NCI-H2081 treated with DMSO at 0.1 percent for 48 hours (cell line): ENCODE data around the gene RAX2.

ENCODE experiments used
- DNase-seq: peaks from one replicate; lab custom pipeline; 2025; lab: John Stamatoyannopoulos, UW

RAX2 gene

DNA sequence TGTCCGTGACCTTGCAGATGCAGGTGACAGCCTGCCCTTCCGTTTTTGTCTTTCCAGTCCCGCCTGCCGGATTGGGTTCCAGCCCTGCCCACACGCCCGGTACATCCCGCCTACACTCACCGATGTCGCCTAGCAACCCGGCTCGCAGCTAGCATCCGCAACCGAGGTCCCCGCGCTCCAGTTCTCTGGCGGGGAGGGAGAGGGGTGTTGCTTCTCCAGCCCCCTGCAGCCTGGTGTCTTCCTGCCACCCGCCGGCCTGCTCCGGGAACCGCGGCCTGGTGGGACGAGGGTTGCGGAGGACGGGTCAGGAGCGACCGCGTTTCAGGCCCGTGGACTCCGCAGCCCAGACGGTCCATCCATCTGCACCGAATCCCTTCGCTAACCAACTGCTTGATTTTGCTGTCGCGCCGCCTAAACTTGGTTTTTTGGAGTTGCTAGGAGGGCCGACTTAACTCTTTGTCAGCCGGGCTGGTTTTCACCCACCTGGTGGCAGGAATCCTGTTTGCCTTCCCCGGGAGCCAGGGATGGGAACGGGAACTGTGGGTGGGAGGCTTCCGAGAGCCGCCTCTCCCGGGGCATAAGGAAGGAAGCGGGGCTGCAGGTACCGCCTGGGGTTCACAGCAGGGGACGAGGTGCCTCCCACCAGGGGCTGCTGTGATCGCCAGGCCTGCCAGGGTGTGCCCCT is 29.5 kb upstream of the RAX2 start:
- no peak for DNase-seq

DNA sequence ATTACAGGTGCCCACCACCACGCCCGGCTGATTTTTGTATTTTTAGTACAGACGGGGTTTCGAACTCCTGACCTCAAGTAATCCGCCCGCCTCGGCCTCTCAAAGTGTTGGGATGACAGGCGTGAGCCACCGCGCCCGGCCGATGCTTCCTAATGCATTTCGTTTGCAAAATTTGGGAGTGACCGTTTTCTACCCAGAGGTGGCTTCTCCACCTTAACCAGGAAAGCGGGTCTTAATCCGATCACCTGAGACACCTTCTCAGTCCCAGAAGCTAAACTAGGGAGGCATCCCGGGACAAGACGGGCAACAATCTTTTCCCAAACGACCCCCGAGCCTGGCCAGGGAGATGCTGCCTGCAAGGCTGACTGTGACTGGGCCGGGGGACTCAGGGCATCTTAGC is 29.0 kb upstream of the RAX2 start:
- no peak for DNase-seq

DNA sequence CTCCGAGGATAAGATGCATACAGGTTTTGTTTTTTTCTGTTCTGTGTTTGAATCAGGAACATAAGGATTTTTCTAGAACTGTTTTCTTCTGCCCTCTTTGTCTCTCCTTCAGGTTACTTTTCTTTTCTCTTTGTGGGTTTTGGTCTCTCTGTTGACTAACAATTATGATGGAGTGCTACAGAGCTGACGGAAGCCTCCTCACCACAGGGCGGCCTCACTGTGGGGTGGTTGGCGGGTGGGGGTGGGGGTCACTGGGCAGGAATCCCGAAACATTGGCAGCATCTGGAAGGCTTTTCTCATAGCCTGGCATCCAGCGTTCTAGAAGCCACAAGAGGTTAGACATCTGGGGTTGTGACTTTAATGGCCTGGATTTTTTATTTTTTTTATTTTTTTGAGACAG is 26.1 kb upstream of the RAX2 start:
- no peak for DNase-seq

DNA sequence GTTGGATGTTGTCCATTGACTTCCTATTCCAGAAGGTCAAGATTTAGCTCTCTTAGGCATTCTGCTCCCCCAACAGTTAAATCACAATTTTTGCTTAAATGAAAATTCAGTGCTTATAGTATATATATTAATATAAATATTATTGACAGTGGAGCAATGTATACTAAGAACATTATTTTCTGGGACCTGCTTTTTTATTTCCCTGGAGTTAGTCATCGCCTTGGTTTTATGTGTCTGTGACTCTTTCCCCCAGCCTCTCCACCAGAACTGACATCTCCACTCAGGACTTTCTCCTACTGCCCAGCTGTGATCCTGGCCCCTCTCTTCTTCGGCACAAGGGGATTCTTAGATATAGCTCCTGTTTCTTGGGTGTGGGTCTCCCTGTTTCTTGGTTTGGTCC is 24.3 kb upstream of the RAX2 start:
- no peak for DNase-seq

DNA sequence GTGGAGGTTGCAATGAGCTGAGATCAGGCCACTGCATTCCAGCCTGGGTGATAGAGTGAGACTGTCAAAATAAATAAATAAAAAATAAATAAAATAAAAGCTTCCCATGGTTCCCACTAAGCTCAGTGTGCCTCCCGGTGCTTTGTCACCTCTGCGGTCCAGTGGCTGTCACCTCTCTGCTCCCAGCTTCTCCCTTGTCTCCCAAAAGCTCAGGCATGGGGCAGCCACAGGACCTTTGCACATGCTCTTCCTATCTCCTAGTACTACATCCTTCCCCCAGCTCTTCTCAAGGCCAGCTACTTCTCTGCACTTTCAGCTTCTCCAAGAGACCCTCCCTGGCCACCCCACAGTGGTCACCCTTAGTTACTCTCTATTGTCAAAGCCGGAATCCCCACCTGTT is 21.8 kb upstream of the RAX2 start:
- DNase-seq: no peak

DNA sequence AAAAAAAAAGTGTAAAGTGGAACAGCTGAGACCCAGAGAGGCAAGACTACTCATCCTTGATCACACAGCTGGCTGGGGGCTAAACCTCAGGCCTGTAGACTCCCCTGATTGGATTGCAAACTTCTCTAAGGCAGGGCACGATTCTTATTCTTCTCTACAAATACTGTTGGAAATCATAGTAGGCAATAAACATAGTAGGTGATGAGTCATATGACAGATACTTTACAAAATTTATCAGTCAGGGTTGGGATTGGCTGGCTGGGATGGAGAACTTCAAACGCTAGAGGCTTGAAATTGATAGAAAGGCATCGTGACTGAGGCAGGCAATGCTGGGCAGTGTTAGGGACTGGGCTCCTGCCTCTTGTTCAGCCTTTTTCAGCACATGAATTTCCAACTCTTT is 20.1 kb upstream of the RAX2 start:
- DNase-seq: no peak

DNA sequence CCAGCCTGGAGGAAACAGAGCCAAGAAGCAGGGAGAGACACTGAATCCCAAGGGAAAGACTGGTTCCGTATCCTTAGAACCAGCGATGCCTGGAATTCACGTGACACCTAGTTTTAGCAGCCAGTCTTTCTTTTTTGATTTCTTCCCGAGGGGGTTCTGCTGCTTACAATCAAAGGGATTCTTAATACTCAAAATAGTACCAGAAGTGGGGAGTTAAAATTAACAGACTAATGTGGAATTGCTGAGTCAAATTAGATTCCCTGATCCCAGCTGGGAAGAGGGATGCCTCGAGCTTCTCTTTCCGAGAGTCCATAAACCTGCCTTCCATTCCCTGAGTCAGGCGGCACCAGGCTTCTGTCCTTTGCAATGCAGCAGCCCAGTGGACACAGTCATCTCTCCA is 18.9 kb upstream of the RAX2 start:
- no peak for DNase-seq

DNA sequence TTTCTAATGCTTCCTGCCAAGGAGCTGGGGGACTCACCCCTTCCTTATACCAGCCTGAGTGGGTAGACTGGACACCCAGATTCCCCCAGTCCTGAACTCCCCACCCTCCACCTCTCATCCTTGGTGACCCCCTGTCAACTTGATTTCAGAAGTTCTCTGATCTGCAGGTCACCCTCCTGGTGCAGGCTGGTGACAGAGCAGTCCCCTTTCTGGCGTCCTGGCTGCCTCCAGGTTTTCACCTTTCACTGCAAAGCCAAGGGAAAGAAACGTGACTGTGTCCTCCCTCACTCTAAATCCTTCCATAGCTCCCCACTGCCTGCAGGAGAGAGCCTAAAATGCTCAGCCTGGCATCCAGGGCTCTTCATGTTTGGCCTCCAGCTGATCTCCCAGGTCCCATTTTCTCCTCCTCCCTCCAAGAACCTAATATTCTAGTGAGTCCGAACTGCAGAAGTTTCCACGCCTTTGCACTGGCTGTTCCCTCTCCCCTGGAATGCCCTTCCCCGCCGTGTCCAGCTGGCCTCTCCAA is 18.2 kb upstream of the RAX2 start:
- no peak for DNase-seq

DNA sequence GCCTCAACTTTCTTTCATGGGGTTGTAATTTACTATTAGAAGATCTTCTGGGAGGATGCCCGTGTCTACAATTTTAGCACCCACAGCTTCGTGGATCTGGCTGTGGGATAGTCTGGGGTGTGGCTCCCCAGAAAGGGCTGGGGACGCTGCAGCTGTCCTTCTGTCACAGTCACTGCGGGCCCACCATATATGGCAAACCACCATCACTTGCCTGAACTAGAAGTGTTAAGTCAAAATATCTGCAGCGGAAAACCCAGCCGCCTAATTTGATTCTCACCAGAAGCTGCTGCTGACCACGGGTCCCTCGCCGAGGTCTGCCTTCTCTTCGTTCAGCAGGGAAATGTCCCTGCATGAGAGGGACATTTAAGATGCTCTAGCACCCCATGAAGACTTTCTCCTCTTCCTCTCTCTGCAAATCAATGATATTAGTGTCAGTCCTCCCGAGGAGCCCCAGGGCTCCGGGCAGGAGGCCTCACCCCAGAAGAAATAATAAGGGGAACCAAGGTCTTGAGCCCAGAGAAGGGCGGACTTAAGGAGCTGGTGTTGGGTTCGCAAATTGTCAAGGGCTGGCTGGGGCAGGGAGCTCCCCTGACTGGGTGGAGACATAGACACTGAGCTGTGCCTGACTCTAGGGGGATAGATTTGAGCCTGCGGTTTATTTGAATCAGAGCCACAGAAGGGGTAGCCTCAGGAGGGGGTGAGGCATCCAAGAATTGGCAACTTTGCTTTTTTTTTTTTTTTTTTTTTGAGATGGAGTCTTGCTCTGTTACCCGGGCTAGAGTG is 17.2 kb upstream of the RAX2 start:
- no peak for DNase-seq

DNA sequence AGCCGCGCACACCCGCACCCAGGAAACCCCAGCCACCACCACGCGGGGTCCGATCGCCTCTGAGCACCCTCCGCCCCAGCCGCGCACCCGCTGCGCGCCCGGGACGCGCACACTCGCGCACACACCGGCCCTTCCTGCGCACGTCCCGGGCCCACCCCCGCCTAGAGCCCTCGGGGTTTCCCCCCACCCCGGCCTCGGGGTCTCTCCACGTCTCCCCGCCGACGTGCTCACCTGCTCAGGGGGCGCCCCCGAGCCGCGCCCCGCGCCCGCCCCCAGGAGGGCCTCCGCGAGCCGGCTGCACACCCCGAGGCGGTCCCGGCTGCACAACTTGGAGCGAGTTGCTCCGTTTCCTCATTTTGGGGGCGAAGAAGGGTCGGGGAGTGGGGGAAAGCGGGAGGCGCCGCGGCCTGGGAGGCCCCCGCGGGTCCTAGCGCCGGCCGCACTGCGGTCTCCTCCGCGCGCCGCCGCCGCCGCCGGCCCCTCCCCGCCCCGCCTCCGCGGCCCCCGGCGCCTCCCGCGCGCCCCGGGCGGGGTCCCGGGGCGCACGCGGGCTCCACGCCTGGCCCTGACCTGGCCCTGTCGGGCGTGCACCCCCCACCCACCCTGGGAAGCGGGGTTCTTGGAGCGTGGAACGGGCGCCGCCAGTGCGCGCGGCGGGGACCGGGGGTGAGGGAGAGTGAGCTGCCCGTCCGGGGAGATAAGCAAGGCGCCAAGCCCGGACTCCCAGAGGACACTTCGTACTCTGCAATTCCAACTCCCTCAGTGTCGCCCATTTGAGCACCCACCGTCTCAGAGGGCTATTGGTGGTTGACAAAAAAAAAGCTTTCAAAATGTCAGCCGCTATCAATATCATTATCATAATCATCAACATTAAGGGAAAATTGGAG is 14.2 kb upstream of the RAX2 start, which contains the start of gene MATK:
Gene MATK, minus strand, starts transcription at position 444 of the 887 bp plus-strand sequence. CDS start 1,246 bp downstream, outside the sequence.
- DNase-seq: no peak

DNA sequence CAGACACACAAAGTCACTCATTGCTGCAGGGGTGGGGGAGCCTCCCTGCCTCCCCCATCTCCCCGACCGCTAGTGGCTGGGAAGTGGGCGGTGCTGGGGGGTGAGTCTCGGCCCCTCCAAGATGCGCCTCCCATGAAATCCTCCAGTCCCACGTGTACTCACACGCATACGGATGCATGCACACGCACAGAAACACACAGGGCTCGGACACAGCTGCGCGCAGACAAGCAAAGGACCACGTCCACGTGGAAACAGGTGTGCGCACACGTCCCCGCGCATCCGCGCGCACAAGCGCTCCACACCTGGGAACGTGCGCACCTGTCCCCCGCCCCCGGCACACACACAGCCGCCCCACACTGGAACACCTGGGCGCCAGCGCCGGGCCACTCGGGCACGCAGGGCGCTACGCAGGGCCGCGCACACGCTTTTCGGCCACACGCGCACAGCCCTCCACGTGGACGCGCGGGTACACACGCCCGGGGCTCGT is 13.5 kb upstream of the RAX2 start:
- no peak for DNase-seq

DNA sequence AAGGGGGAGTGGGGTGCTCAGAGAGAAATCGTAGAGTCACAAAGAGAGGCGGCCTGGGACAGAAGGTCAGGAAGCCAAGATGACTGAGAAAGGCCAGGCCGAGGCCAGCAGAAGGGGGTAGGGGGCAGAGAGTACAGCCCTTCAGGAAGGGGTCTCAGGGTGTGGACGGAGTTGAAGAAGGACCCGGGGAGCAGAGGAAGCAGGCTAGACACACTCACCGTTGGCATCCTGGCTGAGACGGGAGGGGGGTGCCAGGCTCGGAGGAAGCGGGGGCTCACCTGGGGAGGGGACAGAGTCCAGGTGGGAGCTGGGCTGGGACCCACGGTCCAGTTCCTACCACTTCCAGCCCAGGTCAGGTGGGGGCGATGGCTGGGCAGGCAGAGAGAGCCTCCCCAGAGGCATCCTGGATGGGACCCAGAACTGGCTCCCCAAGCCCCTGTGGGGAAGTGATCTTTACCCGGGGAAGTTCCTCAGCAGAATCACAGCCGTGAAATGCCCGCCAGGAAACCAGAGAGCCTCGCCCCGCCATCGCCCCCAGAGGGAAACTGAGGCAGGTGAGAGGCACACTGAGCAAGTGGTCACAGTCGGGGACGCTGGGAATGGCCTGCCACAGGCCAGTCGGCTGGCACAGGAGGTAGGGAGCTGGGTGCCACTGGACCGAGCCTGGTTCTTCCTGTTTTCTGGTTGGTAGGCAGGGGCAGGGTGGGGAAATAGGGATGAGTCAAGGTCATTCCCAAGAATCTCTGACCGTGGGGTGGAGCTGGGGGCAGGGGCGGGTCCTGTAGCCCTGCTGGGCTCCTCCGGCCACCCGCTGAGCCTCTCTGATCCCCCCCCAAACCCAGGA is 12.8 kb upstream of the RAX2 start:
- DNase-seq: no peak

DNA sequence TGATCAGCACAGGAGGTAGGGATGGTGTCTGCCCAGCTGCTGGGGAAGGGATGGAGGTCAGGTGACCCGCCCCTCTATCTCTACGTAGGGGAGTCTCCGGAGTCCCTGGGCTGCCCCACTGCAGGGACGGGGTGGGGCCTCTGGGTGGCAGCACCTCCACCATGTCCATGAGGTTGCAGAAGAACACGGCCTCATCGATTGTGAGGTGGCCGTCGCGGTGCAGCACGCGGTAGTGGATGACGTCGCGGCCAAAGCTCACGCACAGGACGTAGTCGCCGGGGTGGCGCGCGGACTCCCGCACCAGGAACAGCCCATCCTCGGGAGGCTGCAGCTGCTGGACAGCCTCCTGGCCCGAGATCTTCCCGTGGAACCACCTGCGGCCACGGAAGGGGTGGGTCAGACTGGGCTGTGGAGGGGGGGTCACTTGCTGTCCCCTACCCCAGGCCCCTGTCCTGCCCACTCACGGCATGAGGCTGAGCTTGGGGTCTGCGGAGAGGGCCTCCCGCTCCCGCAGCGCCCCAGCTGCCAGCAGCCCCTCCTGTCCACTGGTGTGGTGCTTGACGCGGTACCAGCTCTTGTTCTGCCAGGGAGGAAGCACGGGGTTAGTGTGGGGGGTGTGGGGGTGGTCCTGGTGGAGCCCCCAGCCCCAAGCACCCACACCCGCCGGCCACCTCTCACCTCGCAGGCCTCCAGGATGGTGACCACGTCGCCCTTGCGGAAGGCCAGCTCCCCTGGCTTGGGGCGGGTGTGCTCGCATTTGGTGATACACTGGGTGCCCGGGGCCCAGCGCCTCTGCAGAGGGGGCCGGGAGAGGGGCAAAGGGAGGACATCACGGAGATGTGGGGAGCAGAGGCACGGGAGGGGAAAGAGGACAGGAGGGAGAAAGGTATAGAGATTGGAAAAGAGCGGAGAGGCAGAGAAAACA is 11.9 kb upstream of the RAX2 start:
- DNase-seq: no peak

DNA sequence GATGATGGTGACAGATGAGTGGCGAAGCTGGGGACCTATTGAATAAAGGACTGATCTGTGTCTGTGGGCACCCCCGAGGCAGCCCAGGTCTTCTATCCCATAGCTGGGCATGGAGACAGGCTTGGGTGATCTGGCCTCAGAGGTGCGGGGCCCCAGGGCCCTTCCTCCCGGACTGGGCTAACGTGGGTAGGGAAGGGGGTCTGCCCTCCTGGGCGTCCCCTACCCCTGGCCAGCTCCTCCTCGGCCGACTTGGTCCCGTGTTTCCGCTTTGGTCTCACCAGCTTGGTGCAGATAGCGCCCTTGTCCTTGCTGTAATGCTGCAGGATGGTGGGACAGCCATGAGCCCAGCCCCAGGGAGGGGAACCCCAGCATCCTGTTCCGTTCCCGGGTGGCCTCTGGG is 10.9 kb upstream of the RAX2 start:
- DNase-seq: no peak

DNA sequence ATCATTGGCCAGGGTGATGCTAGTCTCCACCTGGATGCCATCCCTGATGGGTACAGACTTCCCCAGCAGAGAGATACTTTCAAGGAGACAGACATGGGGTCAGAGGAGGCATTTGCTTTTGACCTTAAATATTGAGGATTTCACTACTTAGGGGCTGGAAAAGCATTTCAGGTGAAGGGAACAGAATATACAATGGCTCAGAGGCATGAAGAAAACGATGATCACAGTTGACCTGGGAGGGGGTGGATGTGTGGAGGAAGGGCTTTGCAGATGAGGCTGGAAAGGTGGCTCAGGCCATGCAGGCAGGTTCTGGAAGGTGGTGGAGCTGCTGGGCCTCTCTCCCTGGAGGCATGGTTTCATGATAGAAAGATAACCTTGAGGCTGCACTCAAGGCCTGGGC is 10.3 kb upstream of the RAX2 start:
- DNase-seq: no peak

DNA sequence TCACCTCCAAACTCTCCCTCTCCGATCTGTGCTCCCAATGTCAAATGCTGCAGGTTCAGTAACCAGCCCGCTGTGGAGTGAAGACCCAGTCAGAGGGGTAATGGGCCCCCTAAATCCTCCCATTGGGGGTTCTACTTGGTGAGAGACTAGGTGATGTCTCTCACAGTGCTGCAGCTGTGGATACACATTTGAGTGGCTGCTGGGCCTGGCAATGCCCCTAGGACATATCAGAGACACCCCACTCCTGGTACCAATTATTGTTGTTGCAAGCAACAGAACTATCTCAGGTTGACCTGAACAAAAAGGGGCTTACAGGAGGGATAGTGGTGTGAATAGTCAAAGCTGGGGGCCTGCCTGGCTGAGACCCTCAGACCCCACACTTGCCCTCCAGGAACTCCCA is 9.6 kb upstream of the RAX2 start:
- no peak for DNase-seq

DNA sequence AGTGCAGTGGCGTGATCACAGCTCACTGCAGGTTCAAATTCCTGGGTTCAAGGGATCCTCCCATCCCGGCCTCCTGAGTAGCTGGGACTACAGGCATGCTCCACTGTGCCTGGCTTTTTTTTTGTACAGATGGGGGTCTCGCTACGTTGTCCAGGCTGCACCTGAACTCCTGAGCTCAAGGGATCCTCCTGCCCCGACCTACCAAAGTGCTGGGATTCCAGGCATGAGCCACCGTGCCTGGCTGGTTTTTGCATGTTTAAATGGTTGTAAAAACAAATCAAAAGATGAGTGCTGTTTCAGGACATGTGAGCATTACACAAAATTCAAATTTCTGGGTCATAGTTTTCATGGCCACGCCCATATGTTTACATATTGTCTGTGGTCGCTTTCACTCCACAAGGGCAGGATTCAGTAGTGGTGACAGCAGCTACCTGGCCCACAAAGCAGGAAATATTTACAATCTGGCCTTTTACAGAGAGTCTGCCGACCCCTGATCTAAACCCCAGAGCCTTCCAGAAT is 8.8 kb upstream of the RAX2 start:
- no peak for DNase-seq

DNA sequence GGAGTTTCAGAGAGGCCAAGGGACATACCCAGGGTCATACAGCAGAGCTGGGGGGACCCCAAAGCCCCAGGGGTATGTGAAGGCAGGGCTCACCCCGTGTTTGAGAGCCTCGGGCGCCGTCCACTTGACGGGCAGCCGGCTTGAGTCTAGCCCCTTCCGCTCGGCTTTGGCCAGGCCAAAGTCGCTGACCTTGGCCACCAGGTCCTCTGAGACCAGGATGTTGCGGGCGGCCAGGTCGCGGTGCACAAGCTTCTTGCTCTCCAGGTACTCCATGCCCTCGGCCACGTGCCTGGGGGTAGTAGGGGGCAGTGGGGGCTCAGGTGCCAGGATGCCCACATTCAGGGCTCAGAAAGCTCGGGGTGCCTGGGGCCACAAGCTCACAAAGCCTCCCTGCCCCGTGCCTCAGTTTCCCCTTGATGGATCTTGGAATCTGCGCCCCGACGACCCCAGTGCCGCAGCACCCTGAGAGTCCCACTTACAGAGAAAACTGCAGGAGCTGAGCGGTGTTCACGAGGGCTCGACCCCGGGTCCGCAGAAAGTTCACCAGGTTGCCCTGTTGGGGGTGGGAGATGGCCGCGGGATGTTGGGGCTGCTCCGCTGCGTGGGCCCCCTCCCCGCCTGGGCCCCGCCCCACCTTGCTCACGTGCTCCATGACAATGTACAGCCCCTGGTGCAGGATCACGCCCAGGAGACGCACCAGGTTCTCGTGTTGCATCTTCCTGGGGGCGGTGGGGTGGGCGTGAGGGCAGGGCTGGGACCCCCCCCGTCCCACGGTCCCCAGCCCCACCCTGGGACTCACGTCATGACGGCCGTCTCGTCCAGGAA is 7.1 kb upstream of the RAX2 start:
- no peak for DNase-seq
